GM12878 (cell line): ENCODE measurements around the gene TXNIP. TPM values are rescaled to one million over a fixed set of nuclear protein-coding genes. Genes with fewer than 3 reads are reported as not detected.

Source experiments
- ATAC-seq: fragments of 200-7000 bp; cut with Tn5 transposase; 3 replicates; pipeline ENCODE4 v1.9.1; 2020; ENCODE audit warnings: mild to moderate bottlenecking, moderate library complexity
- BruUV-seq: library from RNA; stranded (reverse); fragments of 400-500 nt; replicated peaks from 2 replicates; lab custom pipeline; 2021; lab: Mats Ljungman, UMichigan
- CTCF ChIA-PET: fragments of 300-600 bp; sonication (Branson Sonifier 250); formaldehyde crosslinking; extraction: SDS; loops from one replicate; lab custom pipeline; 2021; ENCODE audit warnings: inconsistent platforms; lab: Yijun Ruan, JAX
- POLR2A ChIA-PET: fragments of 350-600 bp; formaldehyde crosslinking; extraction: SDS; loops from one replicate; lab custom pipeline; 2021; ENCODE audit warnings: inconsistent platforms; lab: Charles Lee
- RAD21 ChIA-PET: fragments of 300-600 bp; sonication (Branson Sonifier 250); formaldehyde crosslinking; loops from one replicate; lab custom pipeline; 2023; ENCODE audit warnings: antibody characterized with exemption; ENCODE audit not compliant: unreplicated experiment; lab: Charles Lee
- SMC1A ChIA-PET: fragments of 300-600 bp; sonication (Branson Sonifier 250); formaldehyde crosslinking; loops from one replicate; lab custom pipeline; 2023; ENCODE audit not compliant: unreplicated experiment, uncharacterized antibody; lab: Charles Lee
- DNase-seq: peaks from one replicate; pipeline ENCODE4 v3.0.0-alpha.2; 2011; ENCODE audit warnings: low read depth, low spot score
- FAIRE-seq: peaks from 3 replicates; lab custom pipeline; 2011; peaks lifted over from hg19 to GRCh38; lab: Jason Lieb, UNC
- H2AFZ ChIP-seq: 2 replicates; pipeline ENCODE4 v1.6.0; 2011; ENCODE audit warnings: low read depth, low read length, control low read depth; ENCODE audit not compliant: control insufficient read depth
- H3K27ac ChIP-seq: 2 replicates; pipeline ENCODE4 v1.5.1; 2011; ENCODE audit warnings: control low read depth; ENCODE audit not compliant: control insufficient read depth, insufficient read depth
- H3K27me3 ChIP-seq, 2 experiments: replicated peaks in 1 of 2; 2 replicates each; pipeline versions ENCODE4 v1.6.0 to v1.6.1; 2011; ENCODE audit warnings: low read length in 1 of 2; ENCODE audit not compliant: control insufficient read depth in 2 of 2, insufficient read depth in 2 of 2
- H3K36me3 ChIP-seq, 2 experiments: 2 replicates each; pipeline ENCODE4 v1.5.1; 2011; ENCODE audit warnings: low read length in 1 of 2; ENCODE audit not compliant: control insufficient read depth in 2 of 2, insufficient read depth in 2 of 2
- H3K4me1 ChIP-seq: 2 replicates; pipeline ENCODE4 v1.6.1; 2011; ENCODE audit warnings: mild to moderate bottlenecking, low read length, moderate library complexity, mixed read lengths; ENCODE audit not compliant: control insufficient read depth, insufficient read depth
- H3K4me2 ChIP-seq: 2 replicates; pipeline ENCODE4 v1.6.0; 2011; ENCODE audit warnings: control low read depth; ENCODE audit not compliant: control insufficient read depth, insufficient read depth
- H3K4me3 ChIP-seq: fragments of 200-600 bp; sonication (generic); 2 replicates; pipeline ENCODE4 v1.5.1; 2016
- H3K79me2 ChIP-seq: 2 replicates; pipeline ENCODE4 v1.6.0; 2011; ENCODE audit warnings: low read length; ENCODE audit not compliant: control insufficient read depth, insufficient read depth
- H3K9ac ChIP-seq: 2 replicates; pipeline ENCODE4 v1.8.0; 2011; ENCODE audit warnings: low read length, control low read depth, mixed read lengths; ENCODE audit not compliant: control insufficient read depth, insufficient read depth
- H3K9me3 ChIP-seq: replicated peaks from 3 replicates; pipeline ENCODE4 v1.5.1; 2011; ENCODE audit warnings: mild to moderate bottlenecking, low read length; ENCODE audit not compliant: control insufficient read depth, insufficient read depth
- H4K20me1 ChIP-seq: 2 replicates; pipeline ENCODE4 v1.6.0; 2011; ENCODE audit not compliant: control insufficient read depth, insufficient read depth
- CEBPB ChIP-seq, 2 experiments: fragments of 150-350 bp in 1 of 2; IDR thresholded peaks; 2 replicates each; pipeline ENCODE4 v1.6.1; 2012 to 2014; ENCODE audit warnings: low read depth in 2 of 2, low read length in 2 of 2, borderline replicate concordance in 1 of 2, inconsistent platforms in 1 of 2
- EGR1 ChIP-seq, 2 experiments: IDR thresholded peaks; 1 replicate in 1 of 2; 2 replicates in 1 of 2; pipeline ENCODE4 v1.6.1; 2011 to 2012; ENCODE audit warnings: low read depth in 2 of 2, low read length in 2 of 2, borderline replicate concordance in 1 of 2, mild to moderate bottlenecking in 1 of 2, moderate library complexity in 1 of 2
- HCFC1 ChIP-seq: fragments of 150-350 bp; IDR thresholded peaks from 2 replicates; pipeline ENCODE4 v1.6.1; 2014; ENCODE audit warnings: low read length
- KDM1A ChIP-seq: fragments of 200-600 bp; sonication (generic); IDR thresholded peaks from 2 replicates; pipeline ENCODE4 v1.6.1; 2016; ENCODE audit warnings: borderline replicate concordance
- MEF2B ChIP-seq: fragments of 450-650 bp; IDR thresholded peaks from 2 replicates; pipeline ENCODE4 v1.6.1; 2018; ENCODE audit warnings: mild to moderate bottlenecking, moderate library complexity; ENCODE audit not compliant: partially characterized antibody, poor library complexity, severe bottlenecking
- MYC ChIP-seq: IDR thresholded peaks from 2 replicates; pipeline ENCODE4 v1.6.1; 2011; ENCODE audit warnings: mild to moderate bottlenecking, low read length, moderate library complexity, inconsistent platforms; ENCODE audit not compliant: insufficient read depth, insufficient replicate concordance, insufficient read length, severe bottlenecking
- NFXL1 ChIP-seq: fragments of 450-650 bp; IDR thresholded peaks from 2 replicates; pipeline ENCODE4 v1.6.1; 2017; ENCODE audit warnings: antibody characterized with exemption, mild to moderate bottlenecking, borderline replicate concordance
- RAD51 ChIP-seq: fragments of 450-650 bp; IDR thresholded peaks from 2 replicates; pipeline ENCODE4 v1.6.1; 2016; ENCODE audit warnings: moderate library complexity, mild to moderate bottlenecking, inconsistent platforms
- TCF3 ChIP-seq: IDR thresholded peaks from 2 replicates; pipeline ENCODE4 v1.6.1; 2012; ENCODE audit warnings: low read depth, mild to moderate bottlenecking, low read length, borderline replicate concordance; ENCODE audit not compliant: insufficient read depth
- ZNF384 ChIP-seq: IDR thresholded peaks from 2 replicates; pipeline ENCODE4 v1.6.1; 2012; ENCODE audit warnings: low read depth, mild to moderate bottlenecking, low read length, improper control_type of control experiment, borderline replicate concordance
- WGBS: methylation state at CpG from one replicate; pipeline ENCODE4 v1.1.6; 2016; ENCODE audit warnings: low lambda C conversion rate; ENCODE audit not compliant: insufficient replicate concordance, insufficient coverage; ENCODE audit errors: missing lambda C conversion rate; 5-methylcytosine and 5-hydroxymethylcytosine counted together
- in situ Hi-C: fragments of 300-500 bp; cut with MboI; formaldehyde crosslinking; loops from 9 replicates; pipeline ENCODE4 v1.14.3; 2018; ENCODE audit warnings: mixed read lengths
- intact Hi-C: fragments of 100-400 bp; cut with micrococcal nuclease; formaldehyde crosslinking; loops from one replicate; pipeline ENCODE4 v1.14.2; 2022; ENCODE audit not compliant: unreplicated experiment
- polyA plus RNA-seq, 11 experiments: library from polyadenylated mRNA; depleted of rRNA in 4 of 11; unstranded in 6 of 11; stranded (reverse) in 5 of 11; fragments of >200 nt; fragmentation: Nextera tagmentation in 4 of 11; fragmentation: Illumina TruSeq in 1 of 11; extraction: Ambion mirVana in 4 of 11; extraction: Trizol in 1 of 11; gene quantifications; 1 replicate in 1 of 11; 2 replicates in 10 of 11; pipeline versions ENCODE4 v1.2.1 to v1.2.3, GENCODE V29; 2011 to 2016; ENCODE audit warnings: inconsistent platforms in 2 of 11, missing spikeins in 2 of 11, low read depth in 1 of 11
- total RNA-seq, 4 experiments: library from RNA; depleted of rRNA in 3 of 4; stranded (reverse); fragments of >200 nt in 3 of 4; fragmentation: Illumina TruSeq in 1 of 4; extraction: Trizol in 1 of 4; gene quantifications; 2 replicates each; pipeline versions ENCODE4 v1.2.1 to v1.2.3, GENCODE V29; 2013 to 2021
- TF ChIP-seq, protein P1 (sequence below): fragments of 150-350 bp; IDR thresholded peaks from 2 replicates; pipeline ENCODE4 v1.6.1; 2016; ENCODE audit warnings: low read depth, low read length
- TF ChIP-seq, protein P2 (sequence below): fragments of 450-650 bp; IDR thresholded peaks from 2 replicates; pipeline ENCODE4 v1.6.1; 2016; ENCODE audit warnings: mild to moderate bottlenecking

TXNIP gene
- total and polyA plus RNA-seq, 10 of the 15 experiments (the other 5 are each of a cell fraction or from before 2014, with no cell fraction given) = 48.7 to 133 (median 107) TPM

DNA sequence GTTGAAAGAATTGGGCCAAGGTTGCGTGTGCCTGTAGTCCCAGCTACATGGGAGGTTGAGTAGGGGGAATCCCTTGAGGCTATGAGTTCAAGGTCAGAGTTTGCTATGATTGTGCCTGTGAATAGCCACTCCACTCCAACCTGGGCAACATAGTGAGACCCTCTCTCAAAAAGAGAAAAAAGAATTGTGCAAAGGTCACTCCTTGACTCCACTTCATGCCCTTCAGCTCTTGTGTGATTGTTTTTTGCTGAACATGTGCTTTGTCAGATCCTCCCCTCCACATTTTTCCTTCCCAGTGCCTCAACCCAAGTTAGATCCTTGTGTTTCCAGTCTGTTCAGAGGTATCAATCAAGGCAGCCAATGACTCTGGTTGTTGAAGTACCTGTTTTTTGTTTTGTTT, 8.5 kb downstream of the TXNIP start:
- no peaks in the 10 kb centered on the region for H3K36me3 ChIP-seq
- H3K27ac ChIP-seq = no peak overlapping the region
- BruUV-seq = no TSS peak
- in situ Hi-C loops = no loop called here
- no peaks in the 10 kb centered on the region for H3K79me2 ChIP-seq
- no peaks in the 10 kb centered on the region for H4K20me1 ChIP-seq
- H3K4me1 ChIP-seq = peaks cover 11% of the 10 kb centered on the region
- intact Hi-C loops = no loop called here
- FAIRE-seq = no peak
- H3K4me3 ChIP-seq = no peak overlapping the region
- ChIA-PET CTCF (interaction anchor here (1.0 to 12.2 kb wide), 2 partner anchors 8 to 19 kb away, joined by 3 to 196 read pairs; no protein-coding TSS in a partner anchor), RAD21 (interaction anchor here (1.0 to 1.9 kb wide), 2 partner anchors 9 to 19 kb away, joined by 3 to 15 read pairs; no protein-coding TSS in a partner anchor), SMC1A (interaction anchor here (1.9 to 12.5 kb wide), 3 partner anchors 8 to 19 kb away, joined by 5 to 244 read pairs (median 6); no protein-coding TSS in a partner anchor), POLR2A (interaction anchor here (0.6 to 7.2 kb wide), 4 partner anchors 9 to 50 kb away, joined by 3 to 61 read pairs (median 7); no protein-coding TSS in a partner anchor)
- peak overlapping the region; percentile 15; the same call in 1 of the 2 replicates for H2AFZ ChIP-seq
- H3K9ac ChIP-seq = no peak overlapping the region
- H3K4me2 ChIP-seq = no peak overlapping the region
- TF ChIP-seq MEF2B (no peak), MYC (no peak), TCF3 (no peak), ZNF384 (no peak), CEBPB (IDR thresholded peaks at IDR 0.05; ENCODE audit: borderline replicate concordance in 1 of 2, low read depth in 2 of 2, low read length in 2 of 2) (no peak), KDM1A (no peak), EGR1 (IDR thresholded peaks at IDR 0.05; ENCODE audit: borderline replicate concordance in 1 of 2, low read depth in 2 of 2, low read length in 2 of 2) (no peak), NFXL1 (no peak), RAD51 (no peak), HCFC1 (no peak)
- TF ChIP-seq, protein P1, sequence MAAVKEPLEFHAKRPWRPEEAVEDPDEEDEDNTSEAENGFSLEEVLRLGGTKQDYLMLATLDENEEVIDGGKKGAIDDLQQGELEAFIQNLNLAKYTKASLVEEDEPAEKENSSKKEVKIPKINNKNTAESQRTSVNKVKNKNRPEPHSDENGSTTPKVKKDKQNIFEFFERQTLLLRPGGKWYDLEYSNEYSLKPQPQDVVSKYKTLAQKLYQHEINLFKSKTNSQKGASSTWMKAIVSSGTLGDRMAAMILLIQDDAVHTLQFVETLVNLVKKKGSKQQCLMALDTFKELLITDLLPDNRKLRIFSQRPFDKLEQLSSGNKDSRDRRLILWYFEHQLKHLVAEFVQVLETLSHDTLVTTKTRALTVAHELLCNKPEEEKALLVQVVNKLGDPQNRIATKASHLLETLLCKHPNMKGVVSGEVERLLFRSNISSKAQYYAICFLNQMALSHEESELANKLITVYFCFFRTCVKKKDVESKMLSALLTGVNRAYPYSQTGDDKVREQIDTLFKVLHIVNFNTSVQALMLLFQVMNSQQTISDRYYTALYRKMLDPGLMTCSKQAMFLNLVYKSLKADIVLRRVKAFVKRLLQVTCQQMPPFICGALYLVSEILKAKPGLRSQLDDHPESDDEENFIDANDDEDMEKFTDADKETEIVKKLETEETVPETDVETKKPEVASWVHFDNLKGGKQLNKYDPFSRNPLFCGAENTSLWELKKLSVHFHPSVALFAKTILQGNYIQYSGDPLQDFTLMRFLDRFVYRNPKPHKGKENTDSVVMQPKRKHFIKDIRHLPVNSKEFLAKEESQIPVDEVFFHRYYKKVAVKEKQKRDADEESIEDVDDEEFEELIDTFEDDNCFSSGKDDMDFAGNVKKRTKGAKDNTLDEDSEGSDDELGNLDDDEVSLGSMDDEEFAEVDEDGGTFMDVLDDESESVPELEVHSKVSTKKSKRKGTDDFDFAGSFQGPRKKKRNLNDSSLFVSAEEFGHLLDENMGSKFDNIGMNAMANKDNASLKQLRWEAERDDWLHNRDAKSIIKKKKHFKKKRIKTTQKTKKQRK = no peak
- TF ChIP-seq, protein P2, sequence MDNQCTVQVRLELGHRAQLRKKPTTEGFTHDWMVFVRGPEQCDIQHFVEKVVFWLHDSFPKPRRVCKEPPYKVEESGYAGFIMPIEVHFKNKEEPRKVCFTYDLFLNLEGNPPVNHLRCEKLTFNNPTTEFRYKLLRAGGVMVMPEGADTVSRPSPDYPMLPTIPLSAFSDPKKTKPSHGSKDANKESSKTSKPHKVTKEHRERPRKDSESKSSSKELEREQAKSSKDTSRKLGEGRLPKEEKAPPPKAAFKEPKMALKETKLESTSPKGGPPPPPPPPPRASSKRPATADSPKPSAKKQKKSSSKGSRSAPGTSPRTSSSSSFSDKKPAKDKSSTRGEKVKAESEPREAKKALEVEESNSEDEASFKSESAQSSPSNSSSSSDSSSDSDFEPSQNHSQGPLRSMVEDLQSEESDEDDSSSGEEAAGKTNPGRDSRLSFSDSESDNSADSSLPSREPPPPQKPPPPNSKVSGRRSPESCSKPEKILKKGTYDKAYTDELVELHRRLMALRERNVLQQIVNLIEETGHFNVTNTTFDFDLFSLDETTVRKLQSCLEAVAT = no peak
- H3K9me3 ChIP-seq = no peaks in the 10 kb centered on the region
- DNase-seq = no peak
- H3K27me3 ChIP-seq = no peaks in the 10 kb centered on the region
- WGBS = 100% methylated on average over 1 of the region's 1 CpG
- no peak for ATAC-seq
